T-helper 17 cell (primary cell): ENCODE measurements around the gene CDT1. TPM values are rescaled to one million over a fixed set of nuclear protein-coding genes. Genes with fewer than 3 reads are reported as not detected.

Experiments
- ATAC-seq: fragments of 150-1000 bp; cut with Tn5 transposase; 2 replicates; pipeline ENCODE4 v1.10.0; 2021; ENCODE audit warnings: mild to moderate bottlenecking, moderate library complexity
- DNase-seq, 3 donors: peaks; one replicate each; pipeline versions ENCODE4 v3.0.0 to v3.0.0-alpha.2; 2020 to 2021
- H3K9me3 ChIP-seq: one replicate; pipeline ENCODE4 v1.7.0; 2013; ENCODE audit warnings: low read length, mild to moderate bottlenecking; ENCODE audit not compliant: control insufficient read depth, poor library complexity, severe bottlenecking
- H3K27ac Mint-ChIP-seq: one replicate; pipeline ENCODE4 v1.8.0; 2022; ENCODE audit warnings: mild to moderate bottlenecking, moderate library complexity, mixed read lengths
- H3K27me3 Mint-ChIP-seq: one replicate; pipeline ENCODE4 v1.8.0; 2022; ENCODE audit warnings: mixed read lengths
- H3K36me3 Mint-ChIP-seq: one replicate; pipeline ENCODE4 v1.8.0; 2022; ENCODE audit warnings: low read depth, mixed read lengths
- H3K4me1 Mint-ChIP-seq: one replicate; pipeline ENCODE4 v1.8.0; 2022; ENCODE audit warnings: mild to moderate bottlenecking, mixed read lengths
- H3K4me3 Mint-ChIP-seq: one replicate; pipeline ENCODE4 v1.8.0; 2022; ENCODE audit warnings: mild to moderate bottlenecking, moderate library complexity, mixed read lengths
- total RNA-seq, 4 donors: library from RNA in 2 of 4; stranded (reverse) in 2 of 4; gene quantifications; one replicate each; pipeline ENCODE4 v1.2.3 and lab custom pipeline; 2022 to 2026

The CDT1 gene
- total RNA-seq, 2 donors from 2014 or later = 0.42 to 1.3 TPM

GRCh38 chr16:88839745-88840599 is 36.4 kb downstream of the CDT1 start:
- no peak overlapping the region for H3K27ac Mint-ChIP-seq
- H3K4me3 Mint-ChIP-seq = no peak overlapping the region
- H3K4me1 Mint-ChIP-seq = peaks cover 2% of the 10 kb centered on the region
- no peaks in the 10 kb centered on the region for H3K27me3 Mint-ChIP-seq
- no peak for ATAC-seq
- H3K36me3 Mint-ChIP-seq = no peaks in the 10 kb centered on the region
- H3K9me3 ChIP-seq = no peaks in the 10 kb centered on the region
- DNase-seq = no peak

- no peaks in the 10 kb centered on the region for H3K9me3 ChIP-seq
- peaks cover 2% of the 10 kb centered on the region for H3K4me1 Mint-ChIP-seq
- no peak overlapping the region for H3K27ac Mint-ChIP-seq
- DNase-seq = no peak
- H3K36me3 Mint-ChIP-seq = no peaks in the 10 kb centered on the region
- no peak for ATAC-seq
- no peak overlapping the region for H3K4me3 Mint-ChIP-seq
- no peaks in the 10 kb centered on the region for H3K27me3 Mint-ChIP-seq
These were observed 37.1 kb downstream of the CDT1 start for GRCh38 chr16:88840600-88841215.

- H3K27me3 Mint-ChIP-seq = no peaks in the 10 kb centered on the region
- H3K4me1 Mint-ChIP-seq = peaks cover 2% of the 10 kb centered on the region
- H3K27ac Mint-ChIP-seq = no peak overlapping the region
- DNase-seq (no peak), ATAC-seq (no peak)
- H3K36me3 Mint-ChIP-seq = no peaks in the 10 kb centered on the region
- H3K9me3 ChIP-seq = no peaks in the 10 kb centered on the region
- H3K4me3 Mint-ChIP-seq = no peak overlapping the region
These were observed 38.1 kb downstream of the CDT1 start for GRCh38 chr16:88841521-88842307.

GRCh38 chr16:88842308-88842756 is 38.7 kb downstream of the CDT1 start:
- no peak overlapping the region for H3K27ac Mint-ChIP-seq
- H3K4me3 Mint-ChIP-seq = no peak overlapping the region
- H3K36me3 Mint-ChIP-seq = no peaks in the 10 kb centered on the region
- ATAC-seq (no peak), DNase-seq (no peak)
- no peaks in the 10 kb centered on the region for H3K27me3 Mint-ChIP-seq
- H3K4me1 Mint-ChIP-seq = peaks cover 2% of the 10 kb centered on the region
- H3K9me3 ChIP-seq = no peaks in the 10 kb centered on the region

- H3K9me3 ChIP-seq = no peaks in the 10 kb centered on the region
- ATAC-seq (no peak), DNase-seq (no peak)
- Mint-ChIP-seq H3K36me3 (no peaks in the 10 kb centered on the region), H3K27ac (no peak overlapping the region), H3K4me1 (peaks cover 2% of the 10 kb centered on the region), H3K4me3 (no peak overlapping the region), H3K27me3 (no peaks in the 10 kb centered on the region)
These were observed 39.2 kb downstream of the CDT1 start for GRCh38 chr16:88842806-88843205.

GRCh38 chr16:88843256-88843655 is 39.7 kb downstream of the CDT1 start:
- no peak for DNase-seq
- no peak overlapping the region for H3K4me3 Mint-ChIP-seq
- H3K27ac Mint-ChIP-seq = no peak overlapping the region
- no peaks in the 10 kb centered on the region for H3K36me3 Mint-ChIP-seq
- H3K4me1 Mint-ChIP-seq = peaks cover 2% of the 10 kb centered on the region
- H3K27me3 Mint-ChIP-seq = no peaks in the 10 kb centered on the region
- no peaks in the 10 kb centered on the region for H3K9me3 ChIP-seq
- no peak for ATAC-seq

- peaks cover 2% of the 10 kb centered on the region for H3K4me1 Mint-ChIP-seq
- no peak overlapping the region for H3K4me3 Mint-ChIP-seq
- H3K36me3 Mint-ChIP-seq = no peaks in the 10 kb centered on the region
- H3K9me3 ChIP-seq = no peaks in the 10 kb centered on the region
- no peak for ATAC-seq
- H3K27me3 Mint-ChIP-seq = no peaks in the 10 kb centered on the region
- no peak for DNase-seq
- H3K27ac Mint-ChIP-seq = no peak overlapping the region
These were observed 40.9 kb downstream of the CDT1 start for GRCh38 chr16:88844419-88845036.

- Mint-ChIP-seq H3K36me3 (no peaks in the 10 kb centered on the region), H3K4me1 (peaks cover 2% of the 10 kb centered on the region), H3K4me3 (no peak overlapping the region), H3K27me3 (no peaks in the 10 kb centered on the region), H3K27ac (no peak overlapping the region)
- ATAC-seq (no peak), DNase-seq (no peak)
- H3K9me3 ChIP-seq = no peaks in the 10 kb centered on the region
These were observed 42.5 kb downstream of the CDT1 start for GRCh38 chr16:88846088-88846487.

- H3K4me1 Mint-ChIP-seq = peaks cover 4% of the 10 kb centered on the region
- H3K36me3 Mint-ChIP-seq = no peaks in the 10 kb centered on the region
- no peak overlapping the region for H3K4me3 Mint-ChIP-seq
- ATAC-seq = no peak
- DNase-seq = no peak
- no peak overlapping the region for H3K27ac Mint-ChIP-seq
- H3K27me3 Mint-ChIP-seq = no peaks in the 10 kb centered on the region
- no peaks in the 10 kb centered on the region for H3K9me3 ChIP-seq
These were observed 44.1 kb downstream of the CDT1 start for GRCh38 chr16:88847654-88848053.

- Mint-ChIP-seq H3K27me3 (no peaks in the 10 kb centered on the region), H3K4me1 (peaks cover 4% of the 10 kb centered on the region), H3K4me3 (no peak overlapping the region), H3K27ac (no peak overlapping the region), H3K36me3 (no peaks in the 10 kb centered on the region)
- ATAC-seq (no peak), DNase-seq (no peak)
- no peaks in the 10 kb centered on the region for H3K9me3 ChIP-seq
These were observed 45.0 kb downstream of the CDT1 start for GRCh38 chr16:88848557-88848956.

GRCh38 chr16:88850531-88851199 is 47.1 kb downstream of the CDT1 start:
- H3K4me3 Mint-ChIP-seq = no peak overlapping the region
- H3K27ac Mint-ChIP-seq = no peak overlapping the region

GRCh38 chr16:88851616-88852015 is 48.0 kb downstream of the CDT1 start:
- peaks cover 10% of the 10 kb centered on the region for H3K4me1 Mint-ChIP-seq
- no peaks in the 10 kb centered on the region for H3K27me3 Mint-ChIP-seq
- H3K36me3 Mint-ChIP-seq = no peaks in the 10 kb centered on the region
- no peaks in the 10 kb centered on the region for H3K9me3 ChIP-seq
- DNase-seq (no peak), ATAC-seq (no peak)
- peak overlapping the region; percentile 41 for H3K27ac Mint-ChIP-seq
- no peak overlapping the region for H3K4me3 Mint-ChIP-seq

More at GRCh38 chr16:88850531-88851199, 47.1 kb downstream of the CDT1 start:
- Mint-ChIP-seq H3K27me3 (no peaks in the 10 kb centered on the region), H3K4me1 (peaks cover 10% of the 10 kb centered on the region), H3K36me3 (no peaks in the 10 kb centered on the region)
- no peaks in the 10 kb centered on the region for H3K9me3 ChIP-seq
- DNase-seq (no peak), ATAC-seq (no peak)
